IPS DF 4.7 (cell line): ENCODE data around the gene LLGL1.
"Not testable (repeated sequence)": the region's sequence is repeated elsewhere in the genome, so short reads cannot be mapped to it uniquely, and the experiment has no call there.

Source experiments
- DNase-seq: peaks from one replicate; pipeline ENCODE4 v3.0.0-alpha.2; 2013; ENCODE audit warnings: low spot score; ENCODE audit errors: extremely low read depth

Gene LLGL1

DNA sequence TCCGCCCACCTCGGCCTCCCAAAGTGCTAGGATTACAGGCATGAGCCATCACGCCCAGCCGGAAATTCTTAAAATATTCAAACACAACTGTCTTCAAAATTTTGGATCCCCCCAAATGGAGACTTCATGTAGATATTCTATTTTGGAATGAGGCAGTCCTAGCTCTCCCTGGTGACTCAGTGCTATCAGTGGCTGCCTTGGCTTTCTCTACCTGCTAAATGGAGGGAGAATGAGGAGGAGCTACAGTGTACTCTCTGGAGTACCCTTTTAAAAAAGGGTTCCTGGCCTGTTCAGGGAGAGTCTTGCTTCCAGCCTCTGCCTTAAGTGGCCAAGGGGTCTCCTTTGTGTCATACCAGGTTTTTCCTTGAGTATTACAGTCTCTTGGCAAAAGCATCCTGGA lies 31.0 kb upstream of the LLGL1 start:
- DNase-seq: no peak

- no peak for DNase-seq
Measured at GRCh38 chr17:18194804-18195203, 30.6 kb upstream of the LLGL1 start.

GRCh38 chr17:18195246-18195645 lies 30.2 kb upstream of the LLGL1 start:
- no peak for DNase-seq

DNA sequence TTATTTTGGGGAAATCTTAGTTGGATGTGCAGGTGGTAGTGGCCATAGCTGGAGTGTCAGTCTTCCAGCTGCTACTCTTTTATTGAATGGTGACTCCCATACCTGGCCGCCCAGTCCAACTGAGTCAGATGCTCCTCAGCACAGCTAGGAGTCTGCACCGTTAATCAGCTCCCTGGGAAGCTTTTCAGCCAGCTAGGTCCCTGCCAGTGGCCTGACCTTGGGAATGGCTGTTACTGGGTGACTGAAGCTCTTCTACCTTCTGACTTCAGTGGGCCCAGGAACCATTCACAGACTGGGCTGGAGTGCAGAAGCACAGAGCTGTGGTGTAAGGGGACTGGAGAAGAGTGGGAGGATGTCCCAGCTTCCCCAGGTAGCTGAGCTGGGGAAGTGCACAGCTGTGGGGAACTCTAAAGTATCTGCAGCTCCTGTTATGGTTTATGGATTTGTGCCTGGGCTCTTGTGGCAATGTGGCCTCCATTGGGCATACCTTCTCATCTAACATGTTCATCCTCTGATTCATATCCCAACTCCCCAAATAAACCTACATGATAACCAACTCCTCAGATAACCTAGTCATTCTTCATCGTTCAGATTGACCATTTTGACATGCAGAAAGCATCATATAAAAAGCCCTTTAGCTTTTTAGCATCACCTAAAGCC lies 27.8 kb upstream of the LLGL1 start:
- DNase-seq: no peak

DNA sequence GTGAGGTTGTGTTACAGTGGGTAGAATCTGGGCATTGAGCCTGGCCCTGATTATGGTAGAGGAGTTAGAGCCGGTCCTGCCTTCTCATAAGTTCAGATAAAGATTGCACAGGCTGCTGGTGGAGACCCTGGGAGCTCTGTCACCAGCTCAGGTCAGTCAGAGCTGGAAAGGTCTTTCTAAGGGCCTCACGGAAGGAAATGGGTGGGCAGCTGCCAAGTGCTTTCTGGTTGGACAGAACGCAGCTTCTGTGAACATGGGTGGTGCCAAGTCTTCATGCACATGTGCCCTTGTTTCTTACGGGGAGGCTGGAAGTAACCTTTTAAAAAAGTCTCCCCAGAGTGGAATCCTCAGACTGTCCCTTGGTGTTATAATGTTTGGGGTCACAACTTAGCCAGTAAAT lies 26.9 kb upstream of the LLGL1 start:
- no peak for DNase-seq

DNA sequence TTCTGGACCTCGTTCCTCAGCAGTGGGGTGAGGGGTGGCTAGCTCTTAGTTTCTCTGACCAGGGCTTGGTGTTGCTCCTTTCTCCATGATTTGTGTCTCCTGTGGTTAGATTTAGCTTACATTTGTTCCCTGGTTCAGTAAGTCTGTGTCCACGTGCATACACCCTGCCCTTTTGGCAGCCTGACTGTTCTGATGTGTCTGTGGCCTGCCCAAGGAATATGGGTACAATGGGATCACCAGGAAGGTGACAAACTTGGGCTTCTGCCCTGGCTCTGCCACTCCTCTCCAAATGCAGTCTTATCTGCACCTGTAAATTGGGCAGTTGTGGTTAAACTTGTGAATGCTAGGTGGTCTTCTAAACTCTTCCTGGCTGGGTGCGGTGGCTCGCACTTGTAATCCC lies 24.3 kb upstream of the LLGL1 start:
- no peak for DNase-seq

GRCh38 chr17:18203308-18203707 lies 22.1 kb upstream of the LLGL1 start:
- DNase-seq: no peak

DNA sequence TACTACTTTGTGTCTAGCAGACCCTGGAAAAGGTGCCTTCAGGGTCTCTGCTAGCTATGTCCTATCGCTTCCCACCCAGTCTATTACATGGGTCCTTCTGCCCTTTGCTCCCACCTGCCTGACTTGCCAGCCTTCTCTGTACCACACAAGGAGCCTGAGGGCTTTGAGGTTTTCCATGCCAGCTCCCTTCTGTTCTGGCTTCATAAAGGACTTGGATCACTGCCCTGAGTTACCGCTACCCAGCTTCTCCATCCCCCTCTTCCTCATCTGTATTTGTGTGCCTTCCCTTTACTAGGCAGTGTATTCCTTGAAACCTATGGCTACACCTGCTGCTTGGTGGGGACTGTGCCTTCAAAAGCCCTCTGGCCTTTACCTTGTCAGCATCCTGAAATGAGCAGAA lies 19.6 kb upstream of the LLGL1 start:
- no peak for DNase-seq

DNA sequence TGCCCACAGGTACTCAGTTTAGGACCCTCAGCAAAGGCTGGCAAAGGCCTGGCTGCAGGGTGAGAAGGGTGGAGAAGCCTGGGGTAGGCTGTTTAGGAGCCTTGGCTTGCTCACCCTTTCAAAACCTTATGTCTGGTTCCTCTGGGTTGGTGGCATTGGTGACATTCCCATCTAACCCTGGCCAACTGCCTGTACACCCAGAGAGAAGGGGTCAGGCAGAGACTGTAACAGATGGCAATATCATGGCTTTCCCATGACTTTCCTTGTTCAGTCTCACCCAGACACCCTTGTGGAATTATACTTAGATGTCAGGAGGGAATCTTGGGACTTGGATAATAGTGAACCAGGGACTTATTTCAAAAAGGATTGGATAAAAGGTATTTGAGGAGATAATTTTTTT lies 18.5 kb upstream of the LLGL1 start:
- no peak for DNase-seq

- DNase-seq: no peak
Measured at GRCh38 chr17:18208092-18208491, 17.3 kb upstream of the LLGL1 start.

- DNase-seq: no peak
Measured at GRCh38 chr17:18213666-18214270, 11.7 kb upstream of the LLGL1 start.

DNA sequence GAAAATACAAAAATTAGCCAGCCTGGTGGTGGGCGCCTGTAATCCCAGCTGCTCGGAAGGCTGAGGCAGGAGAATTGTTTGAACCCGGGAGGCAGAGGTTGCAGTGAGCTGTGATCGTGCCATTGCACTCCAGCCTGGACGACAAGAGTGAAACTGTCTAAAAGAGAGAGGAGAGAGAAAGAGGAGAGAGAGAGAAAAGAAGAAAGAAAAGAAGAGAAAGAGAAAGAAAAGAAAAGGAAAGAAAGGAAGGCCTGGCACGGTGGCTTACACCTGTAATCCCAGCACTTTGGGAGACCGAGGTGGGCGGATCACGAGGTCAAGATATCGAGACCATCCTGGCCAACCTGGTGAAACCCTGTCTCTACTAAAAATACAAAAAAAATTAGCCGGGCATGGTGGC lies 8.5 kb upstream of the LLGL1 start:
- DNase-seq: not testable (repeated sequence)

- peak; percentile 49 for DNase-seq
Measured at GRCh38 chr17:18217412-18218015, 7.9 kb upstream of the LLGL1 start.

GRCh38 chr17:18218756-18219415 lies 6.5 kb upstream of the LLGL1 start:
- no peak for DNase-seq

DNA sequence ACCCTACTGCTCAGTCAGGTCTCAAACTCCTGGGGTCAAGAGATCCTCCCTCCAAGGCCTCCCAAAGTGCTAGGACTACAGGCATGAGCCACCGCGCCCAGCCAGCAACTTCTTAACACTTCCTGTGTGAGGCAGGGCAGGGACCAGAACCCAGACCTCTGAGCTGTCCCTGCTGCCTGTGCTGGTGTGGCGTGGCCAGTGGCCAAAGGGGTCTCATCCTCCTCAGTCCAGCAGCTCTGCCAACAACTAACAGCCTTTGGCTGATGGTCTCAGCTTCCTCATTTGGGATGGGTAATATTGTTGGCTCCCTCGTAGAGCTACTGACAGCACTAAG lies 1.4 kb upstream of the LLGL1 start:
- no peak for DNase-seq

DNA sequence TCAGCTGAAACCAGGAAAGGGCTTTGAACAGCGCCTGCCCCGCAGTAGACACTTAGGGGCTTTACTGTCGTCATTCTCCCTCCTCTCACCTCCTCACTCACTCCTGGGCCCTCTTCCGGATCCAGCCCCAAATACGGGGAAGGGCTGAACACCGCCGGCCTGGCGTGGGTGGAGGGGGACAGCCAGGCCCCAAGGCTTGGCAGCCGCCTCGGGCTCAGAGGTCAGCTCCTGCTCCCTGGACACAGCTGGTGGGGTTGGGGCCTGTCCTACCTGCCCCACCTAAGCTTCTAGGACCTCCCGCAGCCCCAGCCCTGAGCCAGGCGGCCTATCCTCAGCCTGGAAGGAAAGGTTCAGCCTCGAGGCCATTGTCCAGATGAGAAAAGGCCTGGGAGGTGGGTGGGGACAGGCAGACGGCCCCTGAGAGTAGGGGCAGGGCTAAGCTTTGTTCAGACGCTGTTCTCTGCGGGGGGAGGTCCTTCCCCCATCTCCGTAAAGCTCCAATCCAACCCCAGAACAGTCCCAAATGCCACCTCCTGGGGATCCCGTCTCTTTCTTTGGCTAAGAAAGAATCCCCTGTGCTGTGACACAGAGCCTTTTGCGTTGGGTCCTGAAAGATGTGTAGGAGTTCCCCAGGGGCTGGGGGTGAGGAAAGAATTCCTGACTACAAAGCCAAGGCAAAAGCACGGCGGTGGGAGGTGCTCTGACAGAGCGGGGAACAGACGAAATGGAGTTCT lies 881 bp upstream of the LLGL1 start:
- no peak for DNase-seq

GRCh38 chr17:18225642-18226283 lies 328 bp downstream of the LLGL1 start:
- no peak for DNase-seq

DNA sequence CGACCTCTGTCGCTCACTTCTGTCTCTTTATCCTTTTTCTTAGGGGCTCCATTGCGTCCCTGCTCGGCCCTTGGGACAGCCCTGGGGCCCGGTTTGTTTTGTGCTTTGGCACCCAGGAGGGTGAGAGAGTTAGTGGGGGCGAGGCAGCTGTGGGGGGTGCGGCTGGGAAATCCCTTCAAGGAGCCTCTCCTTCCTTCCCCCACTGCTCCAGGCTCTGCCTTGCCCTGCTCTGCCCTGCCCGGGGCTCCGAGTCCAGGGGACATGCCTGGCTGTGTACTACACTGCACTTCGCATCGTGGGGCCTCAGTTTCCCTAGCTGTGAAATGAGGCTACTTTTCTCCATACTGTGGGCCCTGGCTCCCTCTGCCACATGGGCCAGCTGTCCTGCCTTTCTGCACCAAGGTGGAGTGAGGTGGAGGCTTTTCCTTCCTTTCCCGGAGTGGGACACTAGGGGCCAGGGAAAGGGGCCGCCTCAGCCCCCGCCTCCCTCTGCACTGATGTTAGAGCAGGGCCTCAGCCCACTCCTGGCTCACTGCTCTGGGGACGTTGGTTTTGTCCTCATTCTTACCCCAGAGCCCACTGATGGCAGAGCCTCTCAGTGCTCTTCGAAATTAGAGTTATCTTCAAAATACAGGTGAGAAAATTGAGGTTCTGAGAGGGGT lies 980 bp downstream of the LLGL1 start:
- no peak for DNase-seq

DNA sequence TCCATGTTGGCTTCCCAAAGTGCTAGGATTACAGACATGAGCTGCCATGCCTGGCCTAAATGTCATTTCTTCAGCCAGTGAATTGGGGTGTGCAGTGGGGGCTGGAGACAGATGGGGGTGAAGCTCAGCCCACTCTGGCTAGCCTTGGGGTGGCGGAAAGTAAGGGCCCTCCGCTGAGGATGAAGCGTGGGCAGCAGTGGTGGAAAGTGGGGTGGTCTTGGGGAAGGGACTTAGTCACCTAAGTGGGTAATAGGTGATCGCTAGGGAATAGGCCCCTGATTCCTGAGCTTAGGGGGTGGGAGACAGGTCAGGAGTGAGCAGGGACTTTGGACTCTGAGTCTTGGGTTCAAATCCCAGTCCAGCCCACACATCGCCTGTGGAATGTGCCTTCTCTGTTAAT lies 2.2 kb downstream of the LLGL1 start:
- DNase-seq: no peak

DNA sequence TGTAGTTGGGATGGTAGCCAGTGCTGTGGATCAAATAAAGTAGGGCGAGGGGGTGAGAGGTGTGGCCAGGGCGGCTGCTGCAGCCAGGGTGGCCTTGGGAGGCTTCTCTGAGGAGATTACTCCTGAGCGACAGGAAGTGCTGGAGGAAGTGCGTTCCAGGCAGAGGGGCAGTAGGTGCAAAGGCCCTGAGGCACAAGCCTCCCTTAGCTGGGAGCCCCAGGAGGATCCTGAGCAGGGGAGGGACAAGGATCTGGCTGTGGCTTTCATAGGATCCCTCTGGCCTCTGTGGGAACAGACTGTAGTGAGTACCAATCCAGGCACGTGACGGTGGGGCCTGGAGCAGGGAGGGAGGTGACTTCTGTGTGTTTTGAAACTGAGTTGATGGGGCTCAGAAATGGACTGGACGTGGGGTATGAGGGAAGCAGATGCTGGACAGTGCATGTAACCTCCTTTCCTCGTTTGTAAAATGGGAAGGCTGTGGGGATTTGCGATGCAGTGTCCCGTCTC lies 2.8 kb downstream of the LLGL1 start:
- DNase-seq: no peak

- DNase-seq: no peak
Measured at GRCh38 chr17:18229254-18229653, 3.8 kb downstream of the LLGL1 start.
